Measurements from ENCODE around the gene HHLA2.
"Not testable (repeated sequence)": the region's sequence is repeated elsewhere in the genome, so short reads cannot be mapped to it uniquely, and the experiment has no call there.

Gene HHLA2

DNA sequence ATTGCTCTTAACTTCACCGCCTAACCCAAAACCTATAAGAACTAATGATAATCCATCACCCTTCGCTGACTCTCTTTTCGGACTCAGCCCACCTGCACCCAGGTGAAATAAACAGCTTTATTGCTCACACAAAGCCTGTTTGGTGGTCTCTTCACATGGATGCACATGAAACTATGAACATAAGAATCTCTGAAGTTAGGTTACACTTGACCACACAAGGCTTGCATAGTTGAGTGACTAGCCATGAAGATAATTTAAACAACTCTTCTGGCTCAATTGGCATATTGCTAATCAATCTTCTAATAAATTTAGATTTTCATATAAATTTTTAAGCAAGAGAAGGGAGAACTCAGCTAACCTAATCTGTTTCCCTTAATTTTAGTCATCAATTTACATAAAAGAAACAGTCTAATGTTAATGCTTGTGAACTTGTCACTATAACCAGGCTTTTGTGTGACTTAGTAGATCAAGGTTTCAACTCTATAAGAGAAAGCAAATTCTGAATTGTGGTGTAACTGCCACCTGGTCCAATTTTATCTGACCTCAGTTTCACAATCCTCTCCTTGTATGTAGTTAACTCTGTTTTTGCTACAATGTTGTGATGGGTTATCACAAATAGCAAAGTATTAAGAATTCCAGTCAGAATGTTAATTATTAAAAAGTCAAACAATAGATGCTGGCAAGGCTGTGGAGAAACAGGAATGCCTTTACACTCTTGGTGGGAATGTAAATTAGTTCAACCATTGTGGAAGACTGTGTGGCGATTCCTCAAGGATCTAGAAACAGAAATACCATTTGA is 82.0 kb downstream of the HHLA2 start:
- Histone ChIP-seq H3K36me3 (ENCODE audit: control insufficient read depth, insufficient read depth, low read length) (no peaks in the 10 kb centered on the region), H3K9ac (ENCODE audit: low read length) (no peak overlapping the region), H3K4me3 (ENCODE audit: low read depth, low read length) (no peak overlapping the region), H3K27ac (ENCODE audit: low read depth, low read length) (no peak overlapping the region), H3K4me1 (ENCODE audit: control insufficient read depth, insufficient read depth, low read length) (peaks cover 16% of the 10 kb centered on the region), H3K9me3 (ENCODE audit: control insufficient read depth, insufficient read depth, low read depth, low read length) (no peaks in the 10 kb centered on the region), H3K27me3 (ENCODE audit: control insufficient read depth, insufficient read depth, low read length) (no peaks in the 10 kb centered on the region)

GRCh38 chr3:108378952-108379342 is 82.6 kb downstream of the HHLA2 start:
- not testable (repeated sequence) for H3K9ac ChIP-seq (ENCODE audit: low read length)

GRCh38 chr3:108380128-108380795 is 83.9 kb downstream of the HHLA2 start:
- Histone ChIP-seq H3K4me1 (ENCODE audit: control insufficient read depth, insufficient read depth, low read length) (peaks cover 16% of the 10 kb centered on the region), H3K9ac (ENCODE audit: low read length) (no peak overlapping the region), H3K27me3 (ENCODE audit: control insufficient read depth, insufficient read depth, low read length) (no peaks in the 10 kb centered on the region), H3K9me3 (ENCODE audit: control insufficient read depth, insufficient read depth, low read depth, low read length) (no peaks in the 10 kb centered on the region), H3K36me3 (ENCODE audit: control insufficient read depth, insufficient read depth, low read length) (no peaks in the 10 kb centered on the region), H3K4me3 (ENCODE audit: low read depth, low read length) (no peak overlapping the region), H3K27ac (ENCODE audit: low read depth, low read length) (no peak overlapping the region)

More at GRCh38 chr3:108378952-108379342, 82.6 kb downstream of the HHLA2 start:
- not testable (repeated sequence) for H3K4me3 ChIP-seq (ENCODE audit: low read depth, low read length); H3K9me3 ChIP-seq (ENCODE audit: control insufficient read depth, insufficient read depth, low read depth, low read length); H3K36me3 ChIP-seq (ENCODE audit: control insufficient read depth, insufficient read depth, low read length); H3K27ac ChIP-seq (ENCODE audit: low read depth, low read length); H3K27me3 ChIP-seq (ENCODE audit: control insufficient read depth, insufficient read depth, low read length)
- H3K4me1 ChIP-seq (ENCODE audit: control insufficient read depth, insufficient read depth, low read length): peaks cover 16% of the 10 kb centered on the region

GRCh38 chr3:108381529-108382140 is 85.3 kb downstream of the HHLA2 start:
- Histone ChIP-seq H3K27ac (ENCODE audit: low read depth, low read length) (no peak overlapping the region), H3K9me3 (ENCODE audit: control insufficient read depth, insufficient read depth, low read depth, low read length) (no peaks in the 10 kb centered on the region), H3K4me1 (ENCODE audit: control insufficient read depth, insufficient read depth, low read length) (peaks cover 16% of the 10 kb centered on the region), H3K36me3 (ENCODE audit: control insufficient read depth, insufficient read depth, low read length) (no peaks in the 10 kb centered on the region), H3K9ac (ENCODE audit: low read length) (no peak overlapping the region), H3K27me3 (ENCODE audit: control insufficient read depth, insufficient read depth, low read length) (no peaks in the 10 kb centered on the region), H3K4me3 (ENCODE audit: low read depth, low read length) (no peak overlapping the region)

GRCh38 chr3:108383306-108383705 is 87.0 kb downstream of the HHLA2 start:
- H3K4me3 ChIP-seq (ENCODE audit: low read depth, low read length): no peak overlapping the region
- H3K27me3 ChIP-seq (ENCODE audit: control insufficient read depth, insufficient read depth, low read length): no peaks in the 10 kb centered on the region
- H3K4me1 ChIP-seq (ENCODE audit: control insufficient read depth, insufficient read depth, low read length): peaks cover 9% of the 10 kb centered on the region
- no peaks in the 10 kb centered on the region for H3K36me3 ChIP-seq (ENCODE audit: control insufficient read depth, insufficient read depth, low read length)
- H3K9me3 ChIP-seq (ENCODE audit: control insufficient read depth, insufficient read depth, low read depth, low read length): no peaks in the 10 kb centered on the region
- no peak overlapping the region for H3K27ac ChIP-seq (ENCODE audit: low read depth, low read length)
- H3K9ac ChIP-seq (ENCODE audit: low read length): no peak overlapping the region

DNA sequence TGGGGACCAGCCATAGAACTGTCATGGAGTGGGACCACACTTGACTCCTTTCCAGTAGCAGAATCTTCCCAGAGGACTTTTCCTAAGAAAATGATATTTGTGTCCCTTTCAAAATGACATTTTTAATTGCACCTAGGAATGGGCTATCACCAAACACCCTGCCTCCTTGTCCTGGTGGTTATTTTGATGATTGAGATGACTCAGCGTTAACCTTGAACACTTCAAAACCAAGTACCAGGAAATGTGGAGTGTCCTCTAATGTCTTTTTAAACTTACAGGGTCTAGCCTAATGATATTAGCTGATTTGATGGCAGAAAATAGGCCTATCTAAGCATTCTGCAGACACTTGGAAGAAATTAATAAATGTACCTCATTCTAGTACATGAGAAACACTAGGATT is 90.7 kb downstream of the HHLA2 start:
- Histone ChIP-seq H3K9me3 (ENCODE audit: control insufficient read depth, insufficient read depth, low read depth, low read length) (no peaks in the 10 kb centered on the region), H3K27me3 (ENCODE audit: control insufficient read depth, insufficient read depth, low read length) (no peaks in the 10 kb centered on the region), H3K27ac (ENCODE audit: low read depth, low read length) (no peak overlapping the region), H3K4me3 (ENCODE audit: low read depth, low read length) (no peak overlapping the region), H3K4me1 (ENCODE audit: control insufficient read depth, insufficient read depth, low read length) (peaks cover 13% of the 10 kb centered on the region; the same call in 1 of the 2 replicates), H3K36me3 (ENCODE audit: control insufficient read depth, insufficient read depth, low read length) (no peaks in the 10 kb centered on the region), H3K9ac (ENCODE audit: low read length) (no peak overlapping the region)

- Histone ChIP-seq H3K9me3 (ENCODE audit: control insufficient read depth, insufficient read depth, low read depth, low read length) (no peaks in the 10 kb centered on the region), H3K27me3 (ENCODE audit: control insufficient read depth, insufficient read depth, low read length) (no peaks in the 10 kb centered on the region), H3K36me3 (ENCODE audit: control insufficient read depth, insufficient read depth, low read length) (no peaks in the 10 kb centered on the region), H3K4me1 (ENCODE audit: control insufficient read depth, insufficient read depth, low read length) (peaks cover 13% of the 10 kb centered on the region; the same call in 1 of the 2 replicates), H3K27ac (ENCODE audit: low read depth, low read length) (no peak overlapping the region), H3K4me3 (ENCODE audit: low read depth, low read length) (no peak overlapping the region), H3K9ac (ENCODE audit: low read length) (no peak overlapping the region)
Observed at GRCh38 chr3:108388136-108389132, 92.1 kb downstream of the HHLA2 start.

DNA sequence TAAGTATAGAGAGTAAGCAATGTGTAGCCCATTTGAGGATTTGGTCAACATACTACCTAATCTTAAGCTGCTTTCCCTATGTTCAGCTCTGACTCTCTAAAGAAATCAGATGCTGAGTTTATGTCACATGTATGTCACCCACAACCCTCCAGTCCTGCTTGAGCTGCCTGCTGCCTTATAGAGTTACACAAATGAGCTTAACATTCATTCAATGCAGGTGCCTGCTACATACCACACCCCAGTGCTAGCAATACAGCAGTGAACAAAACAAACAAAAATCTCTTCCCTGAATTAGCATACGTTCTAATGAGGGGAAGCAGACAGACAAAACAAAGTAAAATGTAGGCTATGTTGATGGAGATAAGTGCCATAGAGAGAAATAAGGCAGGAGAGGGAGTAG is 93.0 kb downstream of the HHLA2 start:
- no peak overlapping the region for H3K9ac ChIP-seq (ENCODE audit: low read length)
- peaks cover 13% of the 10 kb centered on the region; the same call in 1 of the 2 replicates for H3K4me1 ChIP-seq (ENCODE audit: control insufficient read depth, insufficient read depth, low read length)
- H3K4me3 ChIP-seq (ENCODE audit: low read depth, low read length): no peak overlapping the region
- H3K27ac ChIP-seq (ENCODE audit: low read depth, low read length): no peak overlapping the region
- no peaks in the 10 kb centered on the region for H3K9me3 ChIP-seq (ENCODE audit: control insufficient read depth, insufficient read depth, low read depth, low read length)
- no peaks in the 10 kb centered on the region for H3K36me3 ChIP-seq (ENCODE audit: control insufficient read depth, insufficient read depth, low read length)
- no peaks in the 10 kb centered on the region for H3K27me3 ChIP-seq (ENCODE audit: control insufficient read depth, insufficient read depth, low read length)

- no peaks in the 10 kb centered on the region for H3K27me3 ChIP-seq (ENCODE audit: control insufficient read depth, insufficient read depth, low read length)
- H3K36me3 ChIP-seq (ENCODE audit: control insufficient read depth, insufficient read depth, low read length): no peaks in the 10 kb centered on the region
- no peak overlapping the region for H3K4me3 ChIP-seq (ENCODE audit: low read depth, low read length)
- H3K9me3 ChIP-seq (ENCODE audit: control insufficient read depth, insufficient read depth, low read depth, low read length): no peaks in the 10 kb centered on the region
- no peak overlapping the region for H3K27ac ChIP-seq (ENCODE audit: low read depth, low read length)
- H3K9ac ChIP-seq (ENCODE audit: low read length): no peak overlapping the region
- peaks cover 13% of the 10 kb centered on the region; the same call in 1 of the 2 replicates for H3K4me1 ChIP-seq (ENCODE audit: control insufficient read depth, insufficient read depth, low read length)
Observed at GRCh38 chr3:108391917-108392593, 95.7 kb downstream of the HHLA2 start.

All from HUES6 (cell line).